Panc1 (cell line): ENCODE results near the gene ITPRIPL2. TPM values are rescaled to one million over a fixed set of nuclear protein-coding genes. Genes with fewer than 3 reads are reported as not detected.

Source experiments
- ATAC-seq: fragments of 200-7000 bp; cut with Tn5 transposase; 2 replicates; pipeline ENCODE4 v1.9.1; 2020; ENCODE audit warnings: mild to moderate bottlenecking, moderate library complexity
- BruUV-seq: library from RNA; stranded (reverse); fragments of 400-500 nt; replicated peaks from 2 replicates; lab custom pipeline; 2021; lab: Mats Ljungman, UMichigan
- CTCF ChIA-PET: fragments of 300-600 bp; sonication (Branson Sonifier 250); formaldehyde crosslinking; loops from one replicate; lab custom pipeline; 2022; ENCODE audit warnings: antibody characterized with exemption; lab: Charles Lee
- POLR2A ChIA-PET: fragments of 300-600 bp; sonication (Branson Sonifier 250); formaldehyde crosslinking; loops from one replicate; lab custom pipeline; 2022; ENCODE audit warnings: antibody characterized with exemption; lab: Charles Lee
- DNase-seq: peaks from one replicate; pipeline ENCODE4 v3.0.0-alpha.2; 2010; ENCODE audit warnings: low read depth, low spot score
- H3K27ac ChIP-seq: 2 replicates; pipeline ENCODE4 v1.5.1; 2011; ENCODE audit warnings: mild to moderate bottlenecking, low read length, inconsistent platforms
- H3K27me3 ChIP-seq: fragments of 200-500 bp; sonication (Bioruptor generic); 2 replicates; pipeline ENCODE4 v1.6.0; 2014; ENCODE audit warnings: low read length, inconsistent platforms; ENCODE audit not compliant: control insufficient read depth, insufficient read depth
- H3K36me3 ChIP-seq: fragments of 200-500 bp; sonication (Bioruptor generic); 2 replicates; pipeline ENCODE4 v1.5.1; 2014; ENCODE audit warnings: inconsistent platforms, mild to moderate bottlenecking, low read length, moderate library complexity; ENCODE audit not compliant: control insufficient read depth, insufficient read depth
- H3K4me1 ChIP-seq: 2 replicates; pipeline ENCODE4 v1.5.1; 2011; ENCODE audit warnings: inconsistent platforms, mild to moderate bottlenecking, low read length, moderate library complexity; ENCODE audit not compliant: control insufficient read depth, insufficient read depth
- H3K4me3 ChIP-seq, 2 experiments: 2 replicates each; pipeline ENCODE4 v1.5.1; 2011 to 2012; ENCODE audit warnings: low read depth in 2 of 2, low read length in 2 of 2, mild to moderate bottlenecking in 2 of 2, inconsistent platforms in 1 of 2, moderate library complexity in 1 of 2
- H3K9me3 ChIP-seq: fragments of 200-500 bp; sonication (Bioruptor generic); 2 replicates; pipeline ENCODE4 v1.5.1; 2014; ENCODE audit warnings: low read depth, mild to moderate bottlenecking, inconsistent platforms, low read length, moderate library complexity; ENCODE audit not compliant: control insufficient read depth, insufficient read depth
- CTCF ChIP-seq: fragments of 450-650 bp; IDR thresholded peaks from 2 replicates; pipeline ENCODE4 v1.5.1; 2017; ENCODE audit warnings: mild to moderate bottlenecking
- POLR2AphosphoS5 ChIP-seq: IDR thresholded peaks from 2 replicates; pipeline ENCODE4 v1.6.1; 2012; ENCODE audit warnings: mild to moderate bottlenecking, low read depth, low read length, moderate library complexity
- SIN3A ChIP-seq: IDR thresholded peaks from 2 replicates; pipeline ENCODE4 v1.6.1; 2012; ENCODE audit warnings: low read depth, mild to moderate bottlenecking, low read length, moderate library complexity, borderline replicate concordance; ENCODE audit not compliant: insufficient read depth
- TCF7L2 ChIP-seq: IDR thresholded peaks from 2 replicates; pipeline ENCODE4 v1.6.1; 2011; ENCODE audit warnings: mild to moderate bottlenecking, low read depth, low read length, inconsistent platforms
- in situ Hi-C: cut with HindIII; loops from 2 replicates; pipeline ENCODE4 v1.10.0; 2016; ENCODE audit warnings: low sequenced_read_pairs, low pct_unique_long_range_greater_than_20kb
- intact Hi-C: fragments of 100-400 bp; cut with micrococcal nuclease; formaldehyde crosslinking; loops from one replicate; pipeline ENCODE4 v1.10.0; 2022; ENCODE audit not compliant: unreplicated experiment
- total RNA-seq: library from RNA; stranded (reverse); gene quantifications from one replicate; pipeline ENCODE4 v1.2.1, GENCODE V29; 2021; ENCODE audit not compliant: unreplicated experiment
- TF ChIP-seq, protein P1 (sequence below), 2 experiments: IDR thresholded peaks; 2 replicates each; pipeline ENCODE4 v1.6.1; 2011 to 2012; ENCODE audit warnings: low read depth in 2 of 2, control low read depth in 1 of 2, low read length in 1 of 2, mild to moderate bottlenecking in 1 of 2, moderate library complexity in 1 of 2; ENCODE audit not compliant: insufficient read depth in 1 of 2

Gene ITPRIPL2
- total RNA-seq, 1 experiment from 2014 or later, result 83.2 TPM

DNA sequence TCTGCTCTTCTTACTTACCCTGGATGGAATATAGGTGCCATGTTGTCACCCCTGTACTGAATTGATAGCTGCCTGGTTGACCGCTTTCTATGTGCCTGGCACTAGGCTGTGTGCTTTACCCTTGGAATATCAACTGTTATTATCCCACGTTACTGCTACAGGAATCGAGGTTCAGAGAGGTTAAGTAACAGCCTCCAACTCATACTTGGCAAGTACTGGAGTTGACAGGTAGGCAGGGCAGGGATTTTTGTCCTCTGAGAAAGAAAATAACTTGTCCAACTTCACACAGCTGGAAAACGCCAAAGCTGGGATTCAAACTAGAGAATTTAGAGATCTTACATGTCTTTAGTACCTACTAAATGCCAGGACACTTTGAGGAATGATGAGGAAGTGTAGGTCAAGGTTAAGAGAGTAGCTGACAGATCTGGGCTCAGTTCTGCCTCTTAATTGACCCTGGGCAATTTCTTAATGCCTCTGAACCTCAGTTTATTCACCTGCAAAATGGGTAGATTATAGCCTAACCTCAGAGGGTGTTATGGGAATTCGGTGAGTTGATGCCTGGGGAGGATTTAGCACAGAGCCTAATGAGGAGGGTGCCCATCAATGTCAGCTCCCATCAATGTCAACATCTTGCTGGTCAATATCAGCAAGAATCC, 25.8 kb downstream of the ITPRIPL2 start:
- ChIA-PET CTCF (interaction anchor here (0.7 kb wide), 1 partner anchor 12 kb away, joined by 3 read pairs; no protein-coding TSS in a partner anchor), POLR2A (no interaction called here)

DNA sequence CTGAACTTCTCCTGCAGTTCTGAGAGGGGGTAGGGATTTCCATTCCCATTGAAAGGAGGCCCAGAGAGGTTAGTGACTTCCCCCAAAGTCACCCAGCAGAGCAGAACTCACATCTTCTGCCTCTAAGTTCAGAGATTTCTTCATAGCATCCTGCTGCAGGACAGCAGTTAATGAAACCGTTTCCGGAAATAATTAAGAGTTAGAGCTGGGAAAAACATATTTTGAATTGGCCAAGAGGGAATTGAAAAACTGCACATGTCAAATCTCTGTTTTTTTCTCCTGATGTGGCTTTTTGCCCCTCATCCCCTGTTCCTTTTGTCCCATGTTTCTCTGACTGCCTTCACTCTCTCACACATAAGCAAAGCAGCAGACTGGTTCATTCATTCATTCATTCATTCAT, 26.6 kb downstream of the ITPRIPL2 start:
- ChIA-PET POLR2A (interaction anchor here (0.6 kb wide), 1 partner anchor 364 kb away, joined by 3 read pairs; no protein-coding TSS in a partner anchor), CTCF (no interaction called here)
- DNase-seq (no peak), ATAC-seq (no peak)
- in situ Hi-C loops (no loop called here), intact Hi-C loops (no loop called here)
- TF ChIP-seq TCF7L2 (no peak), SIN3A (no peak), CTCF (no peak)
- TF ChIP-seq, protein P1, sequence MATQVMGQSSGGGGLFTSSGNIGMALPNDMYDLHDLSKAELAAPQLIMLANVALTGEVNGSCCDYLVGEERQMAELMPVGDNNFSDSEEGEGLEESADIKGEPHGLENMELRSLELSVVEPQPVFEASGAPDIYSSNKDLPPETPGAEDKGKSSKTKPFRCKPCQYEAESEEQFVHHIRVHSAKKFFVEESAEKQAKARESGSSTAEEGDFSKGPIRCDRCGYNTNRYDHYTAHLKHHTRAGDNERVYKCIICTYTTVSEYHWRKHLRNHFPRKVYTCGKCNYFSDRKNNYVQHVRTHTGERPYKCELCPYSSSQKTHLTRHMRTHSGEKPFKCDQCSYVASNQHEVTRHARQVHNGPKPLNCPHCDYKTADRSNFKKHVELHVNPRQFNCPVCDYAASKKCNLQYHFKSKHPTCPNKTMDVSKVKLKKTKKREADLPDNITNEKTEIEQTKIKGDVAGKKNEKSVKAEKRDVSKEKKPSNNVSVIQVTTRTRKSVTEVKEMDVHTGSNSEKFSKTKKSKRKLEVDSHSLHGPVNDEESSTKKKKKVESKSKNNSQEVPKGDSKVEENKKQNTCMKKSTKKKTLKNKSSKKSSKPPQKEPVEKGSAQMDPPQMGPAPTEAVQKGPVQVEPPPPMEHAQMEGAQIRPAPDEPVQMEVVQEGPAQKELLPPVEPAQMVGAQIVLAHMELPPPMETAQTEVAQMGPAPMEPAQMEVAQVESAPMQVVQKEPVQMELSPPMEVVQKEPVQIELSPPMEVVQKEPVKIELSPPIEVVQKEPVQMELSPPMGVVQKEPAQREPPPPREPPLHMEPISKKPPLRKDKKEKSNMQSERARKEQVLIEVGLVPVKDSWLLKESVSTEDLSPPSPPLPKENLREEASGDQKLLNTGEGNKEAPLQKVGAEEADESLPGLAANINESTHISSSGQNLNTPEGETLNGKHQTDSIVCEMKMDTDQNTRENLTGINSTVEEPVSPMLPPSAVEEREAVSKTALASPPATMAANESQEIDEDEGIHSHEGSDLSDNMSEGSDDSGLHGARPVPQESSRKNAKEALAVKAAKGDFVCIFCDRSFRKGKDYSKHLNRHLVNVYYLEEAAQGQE (IDR thresholded peaks at IDR 0.05; ENCODE audit: insufficient read depth in 1 of 2, low read depth in 2 of 2, low read length in 1 of 2), result no peak
- Histone ChIP-seq H3K27me3 (no peaks in the 10 kb centered on the region), H3K36me3 (no peaks in the 10 kb centered on the region), H3K4me1 (peaks cover 28% of the 10 kb centered on the region), H3K27ac (no peak overlapping the region), H3K9me3 (no peaks in the 10 kb centered on the region), H3K4me3 (no peak overlapping the region)
- no TSS peak for BruUV-seq

More for the DNA sequence above, 25.8 kb downstream of the ITPRIPL2 start:
- H3K4me1 ChIP-seq, result peaks cover 30% of the 10 kb centered on the region
- no peaks in the 10 kb centered on the region for H3K27me3 ChIP-seq
- intact Hi-C loops, result no loop called here
- in situ Hi-C loops, result no loop called here
- no peaks in the 10 kb centered on the region for H3K36me3 ChIP-seq
- H3K9me3 ChIP-seq, result no peaks in the 10 kb centered on the region
- no peak for ATAC-seq
- no peak overlapping the region for H3K4me3 ChIP-seq
- no peak overlapping the region for H3K27ac ChIP-seq
- DNase-seq, result no peak
- no TSS peak for BruUV-seq
- TF ChIP-seq, protein P1 (IDR thresholded peaks at IDR 0.05; ENCODE audit: insufficient read depth in 1 of 2, low read depth in 2 of 2, low read length in 1 of 2), result no peak
- TF ChIP-seq POLR2AphosphoS5 (no peak), CTCF (no peak), TCF7L2 (no peak), SIN3A (no peak)
